ENCODE data around the gene IGFBP3.

Gene IGFBP3

DNA sequence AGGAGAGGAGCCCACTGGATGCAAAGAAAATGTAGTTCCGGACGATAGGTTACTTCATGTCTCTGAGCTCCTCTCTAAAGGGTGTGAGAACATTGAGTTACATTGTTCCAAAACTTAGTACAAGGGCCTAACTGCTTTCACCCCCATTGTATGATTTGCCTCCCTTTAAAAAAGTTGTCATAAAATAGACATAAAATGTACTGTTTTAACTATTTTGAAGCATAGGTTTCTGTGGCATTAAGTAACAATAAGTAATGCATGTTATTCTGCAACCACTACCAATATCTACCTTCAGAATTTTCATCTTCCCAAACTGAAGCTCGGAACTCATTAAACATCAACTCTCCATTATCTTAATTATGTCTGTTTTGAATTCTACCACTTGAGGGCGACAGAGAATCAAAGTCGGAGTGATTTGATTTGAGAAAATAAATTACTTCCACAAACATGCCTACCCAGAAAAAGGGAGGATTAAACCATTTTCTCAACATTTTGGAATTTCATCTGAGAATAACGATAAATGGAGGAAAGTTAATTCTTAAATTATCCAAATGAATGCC lies 30.1 kb downstream of the IGFBP3 start:
- DNase-seq: peak; percentile 28

DNA sequence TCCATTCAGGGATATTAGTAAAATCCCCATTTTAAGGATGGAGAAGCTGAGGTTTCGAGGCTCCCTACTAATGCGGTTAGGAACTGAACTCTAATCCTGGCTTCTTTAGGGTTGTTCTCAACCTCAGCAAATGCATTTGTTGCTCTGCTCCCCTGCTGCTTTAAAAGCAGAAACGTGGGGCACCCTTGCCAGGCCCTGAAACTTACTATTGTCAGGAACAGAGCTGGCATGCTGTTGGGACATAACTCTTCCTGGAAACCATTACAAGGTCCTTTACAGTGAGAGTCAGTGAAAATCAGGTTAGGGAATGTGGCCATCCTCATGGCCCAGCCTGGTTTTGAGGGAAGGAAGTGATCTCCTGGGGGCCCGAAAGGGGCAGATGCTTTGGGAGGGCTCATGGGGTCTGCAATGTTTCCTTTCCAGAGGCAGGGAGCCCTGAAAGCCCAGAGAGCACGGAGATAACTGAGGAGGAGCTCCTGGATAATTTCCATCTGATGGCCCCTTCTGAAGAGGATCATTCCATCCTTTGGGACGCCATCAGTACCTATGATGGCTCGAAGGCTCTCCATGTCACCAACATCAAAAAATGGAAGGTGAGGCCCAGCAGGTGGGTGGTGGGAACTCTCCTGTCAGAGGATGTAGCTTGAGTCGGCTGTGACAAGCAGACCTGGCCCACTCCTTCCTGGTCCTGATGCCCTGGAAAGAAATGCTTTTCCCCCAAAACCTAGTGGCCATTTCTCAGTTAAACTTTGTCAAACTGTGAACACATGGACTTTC lies 30.8 kb downstream of the IGFBP3 start:
- no peak for DNase-seq

DNA sequence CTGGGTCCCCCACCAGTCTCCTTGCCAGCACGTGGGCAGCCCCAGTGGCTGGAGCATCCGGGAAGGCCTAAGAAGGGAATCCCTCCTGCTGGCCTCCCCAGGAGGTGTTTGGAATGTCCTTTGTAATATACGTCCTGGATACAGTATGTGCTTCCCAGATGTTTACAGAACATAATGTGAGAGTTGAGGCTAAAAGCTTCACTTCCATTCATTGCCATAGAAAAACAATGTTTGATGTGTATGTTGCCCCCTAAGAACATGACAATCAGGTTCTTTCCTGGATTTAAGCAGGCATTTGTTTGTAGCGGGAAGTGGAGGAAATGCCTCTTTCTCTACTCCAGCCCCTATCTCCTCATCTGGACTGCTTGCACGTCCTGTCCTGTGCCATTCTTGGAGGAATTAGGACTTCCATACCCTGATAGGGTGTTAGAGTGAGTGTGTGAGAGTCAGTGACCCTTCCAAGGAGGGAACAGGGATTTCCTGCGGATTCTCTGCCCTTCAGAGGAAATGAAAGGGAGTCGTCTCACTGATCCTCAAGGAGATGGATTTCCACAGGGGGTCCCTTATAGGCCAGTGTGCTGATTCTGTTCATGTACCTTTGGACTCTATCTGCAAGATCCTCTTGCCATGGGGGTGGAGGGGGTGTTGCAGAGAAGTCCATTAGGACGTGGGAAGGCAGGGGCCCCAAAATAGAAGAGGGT lies 31.6 kb downstream of the IGFBP3 start:
- DNase-seq: no peak

- no peak for DNase-seq
Measured at GRCh38 chr7:45888993-45889366, 32.1 kb downstream of the IGFBP3 start.

GRCh38 chr7:45888185-45888992 lies 32.7 kb downstream of the IGFBP3 start, which contains the start of gene IGFBP1:
IGFBP1 (plus strand) TSS chr7:45888488; CDS start chr7:45888653, 165 bp downstream.
- no peak for DNase-seq

- DNase-seq: no peak
Measured at GRCh38 chr7:45886931-45887667, 34.0 kb downstream of the IGFBP3 start.

- DNase-seq: no peak
Measured at GRCh38 chr7:45885264-45885882, 35.7 kb downstream of the IGFBP3 start.

- no peak for DNase-seq
Measured at GRCh38 chr7:45884136-45884535, 36.9 kb downstream of the IGFBP3 start.

DNA sequence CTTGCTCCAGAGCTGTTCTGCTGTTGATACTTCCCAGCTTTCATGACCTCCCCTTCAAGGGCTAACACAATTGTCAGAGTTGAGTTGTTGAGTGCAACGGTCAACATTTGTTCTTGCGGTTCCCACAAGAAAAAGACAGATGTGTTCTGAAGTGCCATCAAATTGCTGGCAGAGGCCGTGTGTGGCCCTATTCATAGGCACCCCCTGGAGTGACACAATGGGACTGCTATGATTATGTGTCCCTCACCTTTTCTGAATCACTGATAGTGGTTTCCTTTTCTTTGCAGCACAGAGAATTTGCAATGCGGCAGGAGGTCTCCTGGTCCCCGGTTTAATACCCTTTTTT lies 38.6 kb downstream of the IGFBP3 start:
- DNase-seq: no peak

DNA sequence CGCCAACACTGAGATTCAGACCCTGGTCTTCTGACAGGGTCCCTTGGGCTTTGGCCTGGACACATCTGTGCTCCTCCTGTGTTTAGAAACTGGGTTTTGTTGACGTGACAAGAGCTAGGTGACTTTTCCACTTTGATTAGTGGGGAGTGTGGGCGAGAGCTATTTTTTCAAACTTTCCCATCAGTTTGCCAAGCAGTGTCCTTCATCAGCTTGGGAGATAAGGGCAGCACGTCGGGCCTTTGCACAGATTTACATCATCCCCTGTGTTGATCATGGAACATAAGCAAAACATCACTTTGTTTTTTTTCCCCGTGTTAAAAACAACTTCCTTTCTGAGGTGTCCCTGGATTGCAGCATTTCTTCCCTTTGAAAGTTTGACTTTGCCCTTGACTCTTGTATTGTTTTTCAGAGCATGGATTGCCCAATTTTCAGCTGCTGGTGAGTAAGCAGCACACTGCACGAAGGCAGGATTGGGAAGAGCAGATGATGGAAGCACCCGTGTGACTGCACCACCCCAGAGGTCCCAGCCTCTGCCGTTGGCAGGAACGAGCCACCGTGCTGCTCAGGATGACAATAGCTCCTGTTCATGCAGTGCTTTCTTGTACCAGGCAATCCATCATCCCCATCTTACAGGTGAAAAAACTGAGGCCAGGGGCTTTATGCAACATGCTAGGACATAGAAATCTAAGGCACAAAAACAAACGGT lies 39.2 kb downstream of the IGFBP3 start:
- no peak for DNase-seq

GRCh38 chr7:45881280-45881758 lies 39.8 kb downstream of the IGFBP3 start:
- no peak for DNase-seq

DNA sequence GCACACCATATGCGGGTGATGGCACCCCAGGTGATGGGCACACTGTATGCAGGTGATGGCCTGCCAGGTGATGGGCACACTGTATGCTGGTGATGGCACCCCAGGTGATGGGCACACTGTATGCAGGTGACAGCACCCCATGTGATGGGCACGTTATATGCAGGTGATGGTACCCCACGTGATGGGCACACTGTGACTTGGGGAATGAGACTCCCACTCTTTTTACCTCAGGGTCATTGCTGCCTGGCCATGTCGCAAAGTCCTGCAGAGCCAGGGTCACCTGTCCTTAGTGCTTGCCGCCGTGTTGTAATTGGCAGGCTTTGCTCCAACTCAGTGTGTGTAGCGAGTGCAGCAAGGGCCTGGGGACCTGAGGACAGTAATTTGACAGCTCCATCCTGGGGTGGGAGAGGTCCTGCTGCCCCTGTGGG lies 40.6 kb downstream of the IGFBP3 start:
- DNase-seq: no peak

- no peak for DNase-seq
Measured at GRCh38 chr7:45878457-45879144, 42.5 kb downstream of the IGFBP3 start.

- DNase-seq: no peak
Measured at GRCh38 chr7:45876519-45876918, 44.6 kb downstream of the IGFBP3 start.

DNA sequence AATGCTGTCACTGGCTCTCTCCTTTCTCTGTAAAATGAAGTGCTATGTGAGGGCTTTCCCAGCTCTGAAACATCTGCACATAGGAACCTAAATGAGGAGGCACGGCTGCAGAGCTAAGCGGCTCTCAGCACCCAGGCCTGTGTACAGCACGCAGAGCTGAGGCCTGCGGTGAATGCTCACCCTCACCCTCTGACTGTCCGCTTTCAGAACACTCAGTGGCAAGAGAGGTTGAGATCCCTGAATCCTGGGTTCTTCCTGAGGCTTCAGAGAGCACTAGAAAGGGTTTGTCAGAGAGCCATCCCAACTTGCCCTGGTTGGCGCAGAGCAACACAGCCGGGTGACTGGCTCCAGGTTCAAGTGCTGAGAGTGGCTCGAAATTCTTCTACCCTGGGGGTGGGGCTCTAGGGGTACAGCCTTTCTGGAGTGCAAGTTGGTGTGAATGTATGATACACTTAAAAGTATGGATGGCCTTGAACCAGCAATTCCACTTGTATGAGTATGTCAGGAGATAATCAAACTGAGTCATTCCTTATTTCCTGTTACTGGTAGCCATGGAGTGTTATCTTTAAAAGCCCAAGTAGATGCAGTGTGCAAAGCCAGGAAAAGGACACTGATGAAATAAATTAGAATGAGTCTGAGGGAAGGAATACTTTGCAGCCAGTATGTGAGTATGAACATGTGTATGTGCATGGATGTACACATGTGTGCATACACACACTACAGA lies 46.5 kb downstream of the IGFBP3 start:
- DNase-seq: no peak

DNA sequence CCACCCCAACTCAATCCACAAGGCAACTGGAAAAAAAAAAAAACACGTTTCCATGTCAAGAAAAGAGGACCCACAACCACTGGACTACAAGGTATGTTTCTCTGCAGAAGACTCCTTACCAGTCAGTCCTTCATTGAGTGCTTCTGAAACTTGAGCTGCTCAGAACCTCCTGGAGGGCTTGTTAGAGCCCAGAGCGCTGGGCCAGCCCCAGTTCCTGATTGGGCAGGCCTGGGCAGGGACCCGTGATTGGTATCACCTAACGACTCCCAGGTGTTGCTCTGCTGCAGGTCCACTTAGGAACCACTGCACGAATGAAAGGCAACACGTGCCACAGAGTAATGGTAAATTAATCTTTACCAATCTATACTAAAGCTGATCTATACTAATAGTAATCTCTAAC lies 47.7 kb downstream of the IGFBP3 start:
- no peak for DNase-seq

DNA sequence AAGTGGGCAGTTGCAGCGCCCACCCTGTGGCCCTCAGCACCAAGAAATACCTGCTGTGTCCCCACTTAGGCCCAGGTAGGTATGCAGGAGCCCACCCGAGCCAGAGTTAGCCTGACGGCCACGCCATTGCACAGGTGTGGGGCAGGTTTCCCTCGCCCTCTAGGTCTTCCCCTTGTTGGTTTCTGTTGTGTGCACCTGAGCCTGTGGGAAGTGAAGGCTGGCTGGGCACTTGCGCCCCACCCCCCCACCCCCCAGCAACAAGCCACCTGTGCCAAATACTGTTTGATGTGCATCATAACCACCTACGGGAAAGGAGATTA lies 48.1 kb downstream of the IGFBP3 start, which contains the start of gene CCDC201:
Gene CCDC201, minus strand, starts transcription at position 48 of the 320 bp plus-strand sequence. CDS start 75 bp downstream, outside the sequence.
- no peak for DNase-seq

- DNase-seq: no peak
Measured at GRCh38 chr7:45872116-45873034, 48.7 kb downstream of the IGFBP3 start.

- DNase-seq: no peak
Measured at GRCh38 chr7:45869426-45869825, 51.6 kb downstream of the IGFBP3 start.

Measured in CD4-positive, alpha-beta T cell treated with Interleukin-21 for 1 hour (primary cell).